SH-SY5Y (cell line): ENCODE results near the gene FAM234A.

Experiments used
- GATA2 ChIP-seq: IDR thresholded peaks from 2 replicates; pipeline ENCODE4 v1.6.1; 2011; ENCODE audit warnings: mild to moderate bottlenecking, low read depth, low read length
- GATA3 ChIP-seq: IDR thresholded peaks from 2 replicates; pipeline ENCODE4 v1.6.1; 2011; ENCODE audit warnings: low read depth, mild to moderate bottlenecking, low read length, moderate library complexity

DNA sequence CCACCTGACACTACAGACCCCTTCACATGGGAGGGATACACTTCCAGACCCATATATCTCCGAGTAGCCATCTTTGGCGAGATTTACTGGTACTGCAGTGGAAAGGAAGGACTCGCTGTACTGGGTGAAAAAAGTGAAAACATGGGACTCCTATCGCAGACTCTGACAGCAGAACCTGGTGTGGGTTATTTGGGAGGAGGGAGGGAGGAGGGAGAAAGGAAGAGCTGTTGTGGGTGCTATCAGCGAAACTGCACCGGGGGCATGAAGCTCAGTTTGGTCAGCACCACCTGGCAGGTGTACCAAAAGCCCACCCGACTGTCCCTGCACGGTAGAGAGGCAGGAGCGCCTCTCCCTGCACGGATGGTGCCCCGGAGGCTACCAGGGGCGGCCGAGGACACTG is 49.4 kb upstream of the FAM234A start:
- TF ChIP-seq GATA2 (no peak), GATA3 (no peak)
